ENCODE results near the gene CEP112. TPM values are rescaled to one million over a fixed set of nuclear protein-coding genes. Genes with fewer than 3 reads are reported as not detected.

The CEP112 gene
- total and polyA plus RNA-seq, 10 of the 15 experiments (the other 5 are each of a cell fraction or from before 2014, with no cell fraction given): 0.11 to 3.8 (median 0.32) TPM; not detected in 1

DNA sequence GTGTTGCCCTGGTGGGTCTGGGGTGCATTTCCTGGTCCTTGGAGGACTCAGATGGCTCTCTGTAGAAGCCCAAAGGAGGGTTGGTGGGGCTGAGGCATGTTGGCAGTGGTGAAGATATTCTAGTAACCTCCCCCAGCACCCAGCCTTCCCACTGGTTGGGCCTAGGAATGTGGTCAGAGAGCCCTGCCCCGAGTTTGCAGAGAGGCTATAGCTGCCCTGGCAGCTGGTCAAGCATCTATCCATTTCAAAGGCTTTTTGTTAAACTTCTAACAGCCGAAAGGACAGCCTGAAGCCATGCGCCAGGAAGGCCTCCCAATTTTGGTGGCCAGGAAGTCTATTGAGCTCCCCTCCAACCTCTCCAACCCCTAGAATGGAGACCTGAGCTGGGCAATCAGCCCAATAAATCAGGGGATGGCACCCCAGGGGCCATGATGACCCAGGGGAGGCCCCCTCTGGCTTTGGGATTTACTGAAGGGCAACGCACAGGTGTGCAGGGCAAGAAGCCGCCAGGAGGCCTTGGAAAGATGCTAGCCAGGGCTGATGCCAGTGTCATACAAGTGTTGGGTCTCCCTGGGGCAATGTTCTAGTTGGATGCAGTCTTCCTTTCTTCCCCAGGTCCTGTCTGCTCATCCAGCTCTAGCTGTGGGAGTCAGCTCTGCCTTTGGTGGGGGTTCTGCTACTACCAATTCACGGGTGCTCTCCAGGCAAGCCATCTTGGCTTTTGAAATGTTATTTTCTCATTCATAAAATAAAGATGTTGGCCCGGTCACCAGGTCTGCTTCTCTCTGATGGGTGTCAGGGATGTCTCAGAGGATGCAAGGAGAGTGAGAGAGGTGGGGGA, 599.6 kb downstream of the CEP112 start:
- Histone ChIP-seq H3K27me3 (replicated peaks in 1 of 2; ENCODE audit: control insufficient read depth in 2 of 2, insufficient read depth in 2 of 2, low read length in 1 of 2) (no peaks in the 10 kb centered on the region), H3K4me2 (ENCODE audit: control insufficient read depth, insufficient read depth) (no peak overlapping the region)
- FAIRE-seq: no peak

More for the DNA sequence above, 599.6 kb downstream of the CEP112 start:
- Histone ChIP-seq H3K9ac (ENCODE audit: control insufficient read depth, insufficient read depth, low read length) (no peak overlapping the region), H4K20me1 (ENCODE audit: control insufficient read depth, insufficient read depth) (no peaks in the 10 kb centered on the region), H3K9me3 (replicated peaks; ENCODE audit: control insufficient read depth, insufficient read depth, low read length) (no peaks in the 10 kb centered on the region), H2AFZ (ENCODE audit: control insufficient read depth, low read depth, low read length) (no peak overlapping the region), H3K27ac (ENCODE audit: control insufficient read depth, insufficient read depth) (no peak overlapping the region), H3K4me1 (ENCODE audit: control insufficient read depth, insufficient read depth, low read length) (no peaks in the 10 kb centered on the region), H3K79me2 (ENCODE audit: control insufficient read depth, insufficient read depth, low read length) (no peaks in the 10 kb centered on the region), H3K36me3 (ENCODE audit: control insufficient read depth in 2 of 2, insufficient read depth in 2 of 2, low read length in 1 of 2) (no peaks in the 10 kb centered on the region), H3K4me3 (no peak overlapping the region)
- 34% methylated on average over 7 of the region's 7 CpGs for WGBS (ENCODE audit: insufficient coverage, insufficient replicate concordance, low lambda C conversion rate, missing lambda C conversion rate)
- ChIA-PET SMC1A (ENCODE audit: uncharacterized antibody, unreplicated experiment) (no interaction called here), CTCF (no interaction called here), POLR2A (no interaction called here), RAD21 (ENCODE audit: unreplicated experiment) (no interaction called here)
- no TSS peak for BruUV-seq (replicated peaks)
- TF ChIP-seq SREBF2 (IDR thresholded peaks at IDR 0.05; ENCODE audit: low read length) (no peak), CHD1 (IDR thresholded peaks at IDR 0.05; ENCODE audit: low read depth, low read length) (no peak), RELA (IDR thresholded peaks at IDR 0.05; ENCODE audit: borderline replicate concordance, partially characterized antibody) (no peak), ZNF24 (IDR thresholded peaks at IDR 0.05) (no peak), MTA2 (IDR thresholded peaks at IDR 0.05; ENCODE audit: low read depth) (no peak), NR2F1 (conservative IDR thresholded peaks at IDR 0.05) (no peak)
- TF ChIP-seq, protein P1, sequence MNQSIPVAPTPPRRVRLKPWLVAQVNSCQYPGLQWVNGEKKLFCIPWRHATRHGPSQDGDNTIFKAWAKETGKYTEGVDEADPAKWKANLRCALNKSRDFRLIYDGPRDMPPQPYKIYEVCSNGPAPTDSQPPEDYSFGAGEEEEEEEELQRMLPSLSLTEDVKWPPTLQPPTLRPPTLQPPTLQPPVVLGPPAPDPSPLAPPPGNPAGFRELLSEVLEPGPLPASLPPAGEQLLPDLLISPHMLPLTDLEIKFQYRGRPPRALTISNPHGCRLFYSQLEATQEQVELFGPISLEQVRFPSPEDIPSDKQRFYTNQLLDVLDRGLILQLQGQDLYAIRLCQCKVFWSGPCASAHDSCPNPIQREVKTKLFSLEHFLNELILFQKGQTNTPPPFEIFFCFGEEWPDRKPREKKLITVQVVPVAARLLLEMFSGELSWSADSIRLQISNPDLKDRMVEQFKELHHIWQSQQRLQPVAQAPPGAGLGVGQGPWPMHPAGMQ (IDR thresholded peaks at IDR 0.05; ENCODE audit: borderline replicate concordance): no peak
- TF ChIP-seq, protein P2, sequence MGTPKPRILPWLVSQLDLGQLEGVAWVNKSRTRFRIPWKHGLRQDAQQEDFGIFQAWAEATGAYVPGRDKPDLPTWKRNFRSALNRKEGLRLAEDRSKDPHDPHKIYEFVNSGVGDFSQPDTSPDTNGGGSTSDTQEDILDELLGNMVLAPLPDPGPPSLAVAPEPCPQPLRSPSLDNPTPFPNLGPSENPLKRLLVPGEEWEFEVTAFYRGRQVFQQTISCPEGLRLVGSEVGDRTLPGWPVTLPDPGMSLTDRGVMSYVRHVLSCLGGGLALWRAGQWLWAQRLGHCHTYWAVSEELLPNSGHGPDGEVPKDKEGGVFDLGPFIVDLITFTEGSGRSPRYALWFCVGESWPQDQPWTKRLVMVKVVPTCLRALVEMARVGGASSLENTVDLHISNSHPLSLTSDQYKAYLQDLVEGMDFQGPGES (IDR thresholded peaks at IDR 0.05): no peak
- TF ChIP-seq, protein P3, sequence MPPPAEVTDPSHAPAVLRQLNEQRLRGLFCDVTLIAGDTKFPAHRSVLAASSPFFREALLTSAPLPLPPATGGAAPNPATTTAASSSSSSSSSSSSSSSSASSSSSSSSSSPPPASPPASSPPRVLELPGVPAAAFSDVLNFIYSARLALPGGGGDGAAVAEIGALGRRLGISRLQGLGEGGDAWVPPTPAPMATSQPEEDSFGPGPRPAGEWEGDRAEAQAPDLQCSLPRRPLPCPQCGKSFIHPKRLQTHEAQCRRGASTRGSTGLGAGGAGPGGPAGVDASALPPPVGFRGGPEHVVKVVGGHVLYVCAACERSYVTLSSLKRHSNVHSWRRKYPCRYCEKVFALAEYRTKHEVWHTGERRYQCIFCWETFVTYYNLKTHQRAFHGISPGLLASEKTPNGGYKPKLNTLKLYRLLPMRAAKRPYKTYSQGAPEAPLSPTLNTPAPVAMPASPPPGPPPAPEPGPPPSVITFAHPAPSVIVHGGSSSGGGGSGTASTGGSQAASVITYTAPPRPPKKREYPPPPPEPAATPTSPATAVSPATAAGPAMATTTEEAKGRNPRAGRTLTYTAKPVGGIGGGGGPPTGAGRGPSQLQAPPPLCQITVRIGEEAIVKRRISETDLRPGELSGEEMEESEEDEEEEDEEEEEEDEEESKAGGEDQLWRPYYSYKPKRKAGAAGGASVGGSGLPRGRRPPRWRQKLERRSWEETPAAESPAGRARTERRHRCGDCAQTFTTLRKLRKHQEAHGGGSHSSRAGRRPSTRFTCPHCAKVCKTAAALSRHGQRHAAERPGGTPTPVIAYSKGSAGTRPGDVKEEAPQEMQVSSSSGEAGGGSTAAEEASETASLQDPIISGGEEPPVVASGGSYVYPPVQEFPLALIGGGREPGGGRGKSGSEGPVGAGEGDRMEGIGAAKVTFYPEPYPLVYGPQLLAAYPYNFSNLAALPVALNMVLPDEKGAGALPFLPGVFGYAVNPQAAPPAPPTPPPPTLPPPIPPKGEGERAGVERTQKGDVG (CRISPR knock-in tag; IDR thresholded peaks at IDR 0.05): no peak
- TF ChIP-seq, protein P4, sequence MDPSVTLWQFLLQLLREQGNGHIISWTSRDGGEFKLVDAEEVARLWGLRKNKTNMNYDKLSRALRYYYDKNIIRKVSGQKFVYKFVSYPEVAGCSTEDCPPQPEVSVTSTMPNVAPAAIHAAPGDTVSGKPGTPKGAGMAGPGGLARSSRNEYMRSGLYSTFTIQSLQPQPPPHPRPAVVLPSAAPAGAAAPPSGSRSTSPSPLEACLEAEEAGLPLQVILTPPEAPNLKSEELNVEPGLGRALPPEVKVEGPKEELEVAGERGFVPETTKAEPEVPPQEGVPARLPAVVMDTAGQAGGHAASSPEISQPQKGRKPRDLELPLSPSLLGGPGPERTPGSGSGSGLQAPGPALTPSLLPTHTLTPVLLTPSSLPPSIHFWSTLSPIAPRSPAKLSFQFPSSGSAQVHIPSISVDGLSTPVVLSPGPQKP (IDR thresholded peaks at IDR 0.05; ENCODE audit: low read depth, low read length): no peak
- ATAC-seq: no peak
- in situ Hi-C loops (cut with MboI): no loop called here
- DNase-seq (ENCODE audit: low read depth, low spot score): no peak
- intact Hi-C loops (cut with micrococcal nuclease; ENCODE audit: unreplicated experiment): no loop called here

Data from GM12878 (cell line).